Loucy (cell line): ENCODE results near the gene TMEM131.

Experiments used
- CTCF ChIP-seq: fragments of 200-600 bp; sonication (generic); conservative IDR thresholded peaks from 2 replicates; pipeline ENCODE4 v1.5.1; 2014; ENCODE audit warnings: mild to moderate bottlenecking, antibody characterized with exemption, low read length
- EZH2phosphoT487 ChIP-seq: fragments of 200-600 bp; IDR thresholded peaks from 2 replicates; pipeline ENCODE4 v1.6.1; 2018; ENCODE audit warnings: antibody characterized with exemption, mild to moderate bottlenecking, moderate library complexity, borderline replicate concordance

GRCh38 chr2:97991081-97991856 lies 4.5 kb downstream of the TMEM131 start:
- no peak for TF ChIP-seq CTCF
- TF ChIP-seq EZH2phosphoT487 = no peak
